ENCODE measurements around the gene SPACA6.
"Not testable (repeated sequence)": the region's sequence is repeated elsewhere in the genome, so short reads cannot be mapped to it uniquely, and the experiment has no call there.

Gene SPACA6

GRCh38 chr19:51693260-51693659 lies at the start of gene SPACA6:
Gene SPACA6, plus strand, starts transcription at chr19:51693330. Its CDS starts 197 bp downstream, at chr19:51693527.
- DNase-seq: no peak

GRCh38 chr19:51644636-51645271 lies 48.4 kb upstream of the SPACA6 start:
- DNase-seq: no peak

- DNase-seq: not testable (repeated sequence)
Observed at GRCh38 chr19:51646730-51647129, 46.4 kb upstream of the SPACA6 start, which contains the start of gene SIGLEC14. Gene SIGLEC14, minus strand, starts transcription at chr19:51646825. Its CDS starts 66 bp downstream, at chr19:51646759.

- no peak for DNase-seq
Observed at GRCh38 chr19:51647318-51647717, 45.8 kb upstream of the SPACA6 start.

GRCh38 chr19:51651216-51651846 lies 41.8 kb upstream of the SPACA6 start:
- no peak for DNase-seq

- no peak for DNase-seq
Observed at GRCh38 chr19:51652266-51652665, 40.9 kb upstream of the SPACA6 start.

GRCh38 chr19:51653162-51653561 lies 40.0 kb upstream of the SPACA6 start:
- no peak for DNase-seq

- DNase-seq: no peak
Observed at GRCh38 chr19:51654783-51655182, 38.3 kb upstream of the SPACA6 start.

GRCh38 chr19:51660975-51661600 lies 32.0 kb upstream of the SPACA6 start:
- DNase-seq: peak; percentile 48 to 51

GRCh38 chr19:51663650-51664049 lies 29.5 kb upstream of the SPACA6 start:
- no peak for DNase-seq

GRCh38 chr19:51664131-51664530 lies 29.0 kb upstream of the SPACA6 start:
- no peak for DNase-seq

GRCh38 chr19:51664997-51665396 lies 28.1 kb upstream of the SPACA6 start:
- no peak for DNase-seq

- no peak for DNase-seq
Observed at GRCh38 chr19:51668216-51668615, 24.9 kb upstream of the SPACA6 start.

- not testable (repeated sequence) for DNase-seq
Observed at GRCh38 chr19:51675911-51676565, 17.1 kb upstream of the SPACA6 start.

GRCh38 chr19:51676566-51677083 lies 16.5 kb upstream of the SPACA6 start:
- no peak for DNase-seq

- DNase-seq: no peak
Observed at GRCh38 chr19:51680474-51680873, 12.7 kb upstream of the SPACA6 start.

- no peak for DNase-seq
Observed at GRCh38 chr19:51681286-51681941, 11.7 kb upstream of the SPACA6 start.

GRCh38 chr19:51686171-51686570 lies 7.0 kb upstream of the SPACA6 start:
- no peak for DNase-seq

GRCh38 chr19:51687791-51688670 lies 5.1 kb upstream of the SPACA6 start:
- no peak for DNase-seq

GRCh38 chr19:51688671-51689571 lies 4.2 kb upstream of the SPACA6 start:
- peak in 1 of 2 donors; percentile 20 for DNase-seq
